Body of pancreas (tissue), 4 donors: Measurements from ENCODE around the gene S100A7.

Experiments
- CTCF ChIP-seq, 7 experiments: fragments of 450-650 bp in 4 of 7; fragments of 200-600 bp in 3 of 7; sonication (generic) in 3 of 7; IDR thresholded peaks; one replicate each; pipeline ENCODE4 v1.5.1; 2016 to 2019; ENCODE audit warnings: antibody characterized with exemption in 7 of 7
- POLR2A ChIP-seq, 3 donors: fragments of 450-650 bp; IDR thresholded peaks; one replicate each; pipeline ENCODE4 v1.6.1; 2016; ENCODE audit warnings: antibody characterized with exemption in 3 of 3, mild to moderate bottlenecking in 2 of 3

DNA sequence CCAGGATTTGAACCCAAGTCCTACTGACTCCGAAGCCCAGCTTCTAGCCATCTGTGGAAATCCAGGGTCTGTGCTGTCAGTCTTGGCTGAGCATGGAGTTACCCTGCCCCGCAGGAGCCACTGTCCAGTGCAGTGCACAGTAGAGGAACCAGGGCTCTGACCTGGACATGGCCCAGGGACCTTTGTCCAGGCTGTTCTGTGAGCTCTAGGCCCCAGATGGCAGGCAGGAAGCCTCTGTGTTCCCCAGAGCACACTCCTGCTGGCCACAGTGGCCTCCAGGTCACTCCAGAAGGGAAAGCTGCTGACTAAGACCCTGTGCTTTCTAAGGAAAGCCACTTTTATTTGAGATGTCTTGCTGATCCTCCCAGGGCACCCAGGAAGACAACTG, 30.3 kb downstream of the S100A7 start:
- TF ChIP-seq CTCF (IDR thresholded peaks at IDR 0.05), result no peak
- no peak for TF ChIP-seq POLR2A (IDR thresholded peaks at IDR 0.05)
